ENCODE data around the gene DNMT1. TPM values are rescaled to one million over a fixed set of nuclear protein-coding genes. Genes with fewer than 3 reads are reported as not detected.

The DNMT1 gene
- total RNA-seq, 1 experiment from 2014 or later: 117 TPM

DNA sequence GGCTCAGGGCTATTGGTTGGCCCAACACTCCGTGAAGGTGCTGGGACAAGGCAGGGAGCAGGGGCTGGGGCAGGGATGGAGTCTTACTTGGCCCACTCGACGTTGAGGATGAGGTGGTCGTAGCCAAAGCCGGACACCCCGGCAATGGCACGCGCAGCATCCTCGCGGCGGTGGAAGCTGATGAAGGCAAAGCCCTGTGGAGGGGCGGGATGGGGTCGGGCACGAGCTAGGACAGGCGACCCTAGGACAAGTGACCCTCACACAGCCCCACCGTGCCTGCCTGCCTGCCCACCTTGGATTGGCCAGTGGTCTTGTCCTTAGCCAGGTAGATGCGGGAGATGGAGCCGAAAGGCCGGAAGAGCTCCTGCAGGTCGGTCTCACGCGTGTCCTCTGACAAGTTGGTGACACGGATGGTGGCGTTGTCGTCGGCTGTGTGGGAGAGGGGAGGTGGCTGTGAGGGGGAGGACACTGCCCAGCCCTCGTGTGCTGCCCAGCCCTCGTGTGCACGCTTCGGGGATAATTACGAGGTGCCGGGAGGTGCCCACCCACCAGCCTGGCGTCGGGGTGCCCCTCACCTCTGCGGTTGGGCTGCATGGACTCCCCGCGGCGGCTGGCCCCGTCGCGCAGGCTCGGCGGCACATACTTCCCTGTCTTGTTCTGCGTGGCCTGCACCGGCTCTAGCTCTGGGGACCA is 79.2 kb downstream of the DNMT1 start:
- H3K27me3 ChIP-seq (ENCODE audit: insufficient read depth, low read depth): no peaks in the 10 kb centered on the region
- POLR2A ChIA-PET (ENCODE audit: unreplicated experiment): no interaction called here
- intact Hi-C loops (cut with micrococcal nuclease; ENCODE audit: unreplicated experiment): loop anchor here (5.0 kb wide), 1 partner anchor 137 kb away; the partner anchor contains the start of gene MRPL4
- H3K79me2 ChIP-seq (ENCODE audit: low read depth): peaks cover 26% of the 10 kb centered on the region
- H3K4me3 ChIP-seq: no peak overlapping the region
- BruUV-seq (replicated peaks): no TSS peak
- CTCF ChIA-PET: no interaction called here
- peaks cover 75% of the 10 kb centered on the region for H3F3A ChIP-seq (ENCODE audit: insufficient read depth, low read depth)
- H3K9me3 ChIP-seq (ENCODE audit: insufficient read depth, low read depth): no peaks in the 10 kb centered on the region
- H3K27ac ChIP-seq: no peak overlapping the region
- H4K20me1 ChIP-seq (ENCODE audit: insufficient read depth): peaks cover 77% of the 10 kb centered on the region
- no peaks in the 10 kb centered on the region for H3K9me2 ChIP-seq (ENCODE audit: insufficient read depth)
- no peak overlapping the region for H3K4me2 ChIP-seq
- TF ChIP-seq EZH2 (IDR thresholded peaks at IDR 0.05; ENCODE audit: low read depth): no peak
- TF ChIP-seq, protein P1, sequence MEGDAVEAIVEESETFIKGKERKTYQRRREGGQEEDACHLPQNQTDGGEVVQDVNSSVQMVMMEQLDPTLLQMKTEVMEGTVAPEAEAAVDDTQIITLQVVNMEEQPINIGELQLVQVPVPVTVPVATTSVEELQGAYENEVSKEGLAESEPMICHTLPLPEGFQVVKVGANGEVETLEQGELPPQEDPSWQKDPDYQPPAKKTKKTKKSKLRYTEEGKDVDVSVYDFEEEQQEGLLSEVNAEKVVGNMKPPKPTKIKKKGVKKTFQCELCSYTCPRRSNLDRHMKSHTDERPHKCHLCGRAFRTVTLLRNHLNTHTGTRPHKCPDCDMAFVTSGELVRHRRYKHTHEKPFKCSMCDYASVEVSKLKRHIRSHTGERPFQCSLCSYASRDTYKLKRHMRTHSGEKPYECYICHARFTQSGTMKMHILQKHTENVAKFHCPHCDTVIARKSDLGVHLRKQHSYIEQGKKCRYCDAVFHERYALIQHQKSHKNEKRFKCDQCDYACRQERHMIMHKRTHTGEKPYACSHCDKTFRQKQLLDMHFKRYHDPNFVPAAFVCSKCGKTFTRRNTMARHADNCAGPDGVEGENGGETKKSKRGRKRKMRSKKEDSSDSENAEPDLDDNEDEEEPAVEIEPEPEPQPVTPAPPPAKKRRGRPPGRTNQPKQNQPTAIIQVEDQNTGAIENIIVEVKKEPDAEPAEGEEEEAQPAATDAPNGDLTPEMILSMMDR (conservative IDR thresholded peaks at IDR 0.05): no peak
- peaks cover 21% of the 10 kb centered on the region for H3K36me3 ChIP-seq (ENCODE audit: low read depth)
- peak in 1 of 2 experiments; percentile 7 for DNase-seq
- no peak overlapping the region for H2AFZ ChIP-seq
- peaks cover 1% of the 10 kb centered on the region; the same call in 1 of the 2 replicates for H3K4me1 ChIP-seq (replicated peaks; ENCODE audit: insufficient read depth)

DNA sequence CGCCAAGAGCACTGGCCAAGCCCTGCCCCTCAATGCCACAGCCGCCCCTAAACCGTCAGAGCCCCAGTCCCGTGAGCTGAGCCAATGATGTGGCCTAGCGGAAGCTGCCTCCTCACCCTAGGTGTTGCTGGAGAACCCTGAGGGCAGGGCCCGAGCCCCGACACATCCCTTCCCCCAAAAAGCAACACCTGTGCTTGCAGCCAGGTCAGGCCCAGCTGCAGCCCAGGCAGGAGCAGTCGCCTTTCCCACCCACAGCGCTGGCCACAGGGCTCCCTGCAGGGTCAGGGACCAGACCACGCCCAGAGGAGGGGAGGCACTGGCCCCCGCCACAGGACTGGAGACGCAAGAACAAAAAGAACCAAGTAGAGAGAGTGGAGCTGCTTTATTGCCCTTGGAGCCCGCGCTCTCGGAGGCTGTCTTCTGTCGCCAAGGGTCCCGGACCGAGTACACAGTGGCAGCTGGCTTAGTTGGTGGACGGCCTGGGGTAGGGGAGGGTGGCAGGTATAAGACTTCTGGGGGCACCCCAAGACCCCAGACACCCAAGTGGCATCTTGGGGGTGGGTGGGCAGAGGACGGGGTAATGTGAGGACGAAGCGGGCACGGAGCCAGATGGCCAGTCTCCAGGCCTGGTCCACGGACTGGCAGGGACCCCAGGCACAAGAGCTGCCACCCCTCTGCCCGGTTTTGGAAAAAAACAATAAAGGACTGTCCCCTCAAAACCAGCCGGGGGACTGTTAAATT is 79.9 kb downstream of the DNMT1 start:
- Histone ChIP-seq H3K9me3 (ENCODE audit: insufficient read depth, low read depth) (no peaks in the 10 kb centered on the region), H3K27ac (no peak overlapping the region), H4K20me1 (ENCODE audit: insufficient read depth) (peaks cover 78% of the 10 kb centered on the region), H3K4me1 (replicated peaks; ENCODE audit: insufficient read depth) (no peaks in the 10 kb centered on the region), H3K4me2 (no peak overlapping the region), H3K27me3 (ENCODE audit: insufficient read depth, low read depth) (no peaks in the 10 kb centered on the region), H3K79me2 (ENCODE audit: low read depth) (peaks cover 26% of the 10 kb centered on the region), H3K4me3 (no peak overlapping the region), H3F3A (ENCODE audit: insufficient read depth, low read depth) (peaks cover 79% of the 10 kb centered on the region), H2AFZ (no peak overlapping the region), H3K9me2 (ENCODE audit: insufficient read depth) (no peaks in the 10 kb centered on the region), H3K36me3 (ENCODE audit: low read depth) (peaks cover 28% of the 10 kb centered on the region)
- BruUV-seq (replicated peaks): no TSS peak
- ChIA-PET POLR2A (ENCODE audit: unreplicated experiment) (no interaction called here), CTCF (no interaction called here)
- TF ChIP-seq EZH2 (IDR thresholded peaks at IDR 0.05; ENCODE audit: low read depth): no peak
- TF ChIP-seq, protein P1 (conservative IDR thresholded peaks at IDR 0.05): no peak
- DNase-seq: peak in 1 of 2 experiments; percentile 24
- intact Hi-C loops (cut with micrococcal nuclease; ENCODE audit: unreplicated experiment): loop anchor here (5.0 kb wide), 1 partner anchor 137 kb away; the partner anchor contains the start of gene MRPL4

DNA sequence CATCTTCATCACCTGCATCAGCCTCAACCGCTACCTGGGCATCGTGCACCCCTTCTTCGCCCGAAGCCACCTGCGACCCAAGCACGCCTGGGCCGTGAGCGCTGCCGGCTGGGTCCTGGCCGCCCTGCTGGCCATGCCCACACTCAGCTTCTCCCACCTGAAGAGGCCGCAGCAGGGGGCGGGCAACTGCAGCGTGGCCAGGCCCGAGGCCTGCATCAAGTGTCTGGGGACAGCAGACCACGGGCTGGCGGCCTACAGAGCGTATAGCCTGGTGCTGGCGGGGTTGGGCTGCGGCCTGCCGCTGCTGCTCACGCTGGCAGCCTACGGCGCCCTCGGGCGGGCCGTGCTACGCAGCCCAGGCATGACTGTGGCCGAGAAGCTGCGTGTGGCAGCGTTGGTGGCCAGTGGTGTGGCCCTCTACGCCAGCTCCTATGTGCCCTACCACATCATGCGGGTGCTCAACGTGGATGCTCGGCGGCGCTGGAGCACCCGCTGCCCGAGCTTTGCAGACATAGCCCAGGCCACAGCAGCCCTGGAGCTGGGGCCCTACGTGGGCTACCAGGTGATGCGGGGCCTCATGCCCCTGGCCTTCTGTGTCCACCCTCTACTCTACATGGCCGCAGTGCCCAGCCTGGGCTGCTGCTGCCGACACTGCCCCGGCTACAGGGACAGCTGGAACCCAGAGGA is 80.6 kb downstream of the DNMT1 start:
- no peak for DNase-seq
- Histone ChIP-seq H3K9me3 (ENCODE audit: insufficient read depth, low read depth) (no peaks in the 10 kb centered on the region), H4K20me1 (ENCODE audit: insufficient read depth) (peaks cover 86% of the 10 kb centered on the region), H3K27ac (no peak overlapping the region), H3K4me1 (replicated peaks; ENCODE audit: insufficient read depth) (no peaks in the 10 kb centered on the region), H2AFZ (no peak overlapping the region), H3K4me3 (no peak overlapping the region), H3F3A (ENCODE audit: insufficient read depth, low read depth) (peaks cover 86% of the 10 kb centered on the region), H3K9me2 (ENCODE audit: insufficient read depth) (no peaks in the 10 kb centered on the region), H3K36me3 (ENCODE audit: low read depth) (peaks cover 35% of the 10 kb centered on the region), H3K4me2 (no peak overlapping the region), H3K79me2 (ENCODE audit: low read depth) (peaks cover 26% of the 10 kb centered on the region), H3K27me3 (ENCODE audit: insufficient read depth, low read depth) (no peaks in the 10 kb centered on the region)
- intact Hi-C loops (cut with micrococcal nuclease; ENCODE audit: unreplicated experiment): no loop called here
- TF ChIP-seq, protein P1 (conservative IDR thresholded peaks at IDR 0.05): no peak
- no peak for TF ChIP-seq EZH2 (IDR thresholded peaks at IDR 0.05; ENCODE audit: low read depth)
- POLR2A ChIA-PET (ENCODE audit: unreplicated experiment): no interaction called here
- CTCF ChIA-PET: no interaction called here
- BruUV-seq (replicated peaks): no TSS peak
